Coronary artery (tissue), 2 donors: ENCODE data around the gene SLC36A4.
"Not testable (repeated sequence)": the region's sequence is repeated elsewhere in the genome, so short reads cannot be mapped to it uniquely, and the experiment has no call there.

ENCODE experiments used
- DNase-seq: peaks from one replicate; pipeline ENCODE4 v3.0.0-alpha.2; 2017; ENCODE audit warnings: low spot score
- H3K27ac ChIP-seq, 2 donors: fragments of 200-600 bp; sonication (generic); one replicate each; pipeline ENCODE4 v1.5.1; 2016 to 2019
- H3K4me3 ChIP-seq: fragments of 200-600 bp; sonication (generic); 2 replicates; pipeline ENCODE4 v1.5.1; 2016; ENCODE audit warnings: mild to moderate bottlenecking, moderate library complexity
- CTCF ChIP-seq: fragments of 200-600 bp; sonication (generic); IDR thresholded peaks from one replicate; pipeline ENCODE4 v1.5.1; 2019; ENCODE audit warnings: antibody characterized with exemption

The SLC36A4 gene

GRCh38 chr11:93114304-93114703, 83.5 kb downstream of the SLC36A4 start:
- no peak for TF ChIP-seq CTCF
- H3K4me3 ChIP-seq, result no peak overlapping the region
- no peak overlapping the region for H3K27ac ChIP-seq
- no peak for DNase-seq

- no peak overlapping the region for H3K4me3 ChIP-seq
- DNase-seq, result no peak
- no peak overlapping the region for H3K27ac ChIP-seq
- TF ChIP-seq CTCF, result no peak
Observed at GRCh38 chr11:93113824-93114223, 84.0 kb downstream of the SLC36A4 start.

- not testable (repeated sequence) for H3K27ac ChIP-seq, H3K4me3 ChIP-seq, DNase-seq
Observed at GRCh38 chr11:93111147-93111546, 86.6 kb downstream of the SLC36A4 start.

- DNase-seq, result no peak
- Histone ChIP-seq H3K4me3 (no peak overlapping the region), H3K27ac (no peak overlapping the region)
- no peak for TF ChIP-seq CTCF
Observed at GRCh38 chr11:93100211-93100610, 97.6 kb downstream of the SLC36A4 start.

GRCh38 chr11:93099806-93100205, 98.0 kb downstream of the SLC36A4 start:
- Histone ChIP-seq H3K27ac (no peak overlapping the region), H3K4me3 (no peak overlapping the region)
- no peak for TF ChIP-seq CTCF
- DNase-seq, result no peak
